ENCODE results near the gene CARNS1. TPM values are rescaled to one million over a fixed set of nuclear protein-coding genes. Genes with fewer than 3 reads are reported as not detected.

CARNS1 gene
- polyA plus RNA-seq (2013, experiment 1 of 2) = 0.11 TPM
- 0.10 TPM for polyA plus RNA-seq (2013, experiment 2 of 2)

GRCh38 chr11:67415501-67416304 lies at the start of gene CARNS1:
Gene CARNS1 (plus strand): TSS chr11:67415678. CDS start chr11:67416200, 522 bp downstream.
- Histone ChIP-seq H3K14ac (ENCODE audit: low read length) (no peak within 1 kb of the TSS), H2BK12ac (ENCODE audit: low read length) (no peak within 1 kb of the TSS), H3K9ac (ENCODE audit: low read depth, low read length, poor library complexity) (peak within 1 kb of the TSS; percentile 17), H3K18ac (ENCODE audit: low read length) (peak within 1 kb of the TSS; percentile 85), H3K36me3 (replicated peaks in 1 of 2; ENCODE audit: control insufficient read depth in 2 of 2, insufficient read depth in 2 of 2, low read length in 2 of 2) (no peaks in the 10 kb centered on the region), H3K9me3 (replicated peaks in 1 of 2; ENCODE audit: control insufficient read depth in 2 of 2, insufficient read depth in 1 of 2, low read depth in 1 of 2, low read length in 2 of 2) (no peaks in the 10 kb centered on the region), H3K27ac (replicated peaks; ENCODE audit: low read length) (no peak within 1 kb of the TSS), H3K27me3 (ENCODE audit: control insufficient read depth in 3 of 3, insufficient read depth in 3 of 3, low read depth in 1 of 3, low read length in 3 of 3) (peaks cover 0 to 27% (median 2%) of the 10 kb centered on the region in 3 experiments), H3K79me1 (ENCODE audit: low read depth, low read length) (peaks cover 2% of the 10 kb centered on the region), H2BK5ac (ENCODE audit: low read length) (no peak within 1 kb of the TSS), H3K4me3 (ENCODE audit: low read length in 2 of 2) (peak within 1 kb of the TSS in 1 of 2 donors; percentile 67), H4K91ac (ENCODE audit: low read depth, low read length, poor library complexity) (no peak within 1 kb of the TSS), H4K8ac (ENCODE audit: low read depth, low read length) (no peak within 1 kb of the TSS), H2BK120ac (ENCODE audit: low read depth, low read length) (no peak within 1 kb of the TSS), H2AK5ac (ENCODE audit: low read depth, low read length) (peak within 1 kb of the TSS; percentile 66), H2AFZ (ENCODE audit: low read length) (no peak within 1 kb of the TSS), H3K4ac (ENCODE audit: low read length) (no peak within 1 kb of the TSS), H3K23ac (ENCODE audit: low read depth, low read length, poor library complexity) (peak within 1 kb of the TSS; percentile 77), H2BK15ac (ENCODE audit: low read length) (no peak within 1 kb of the TSS), H3K4me1 (ENCODE audit: control insufficient read depth in 2 of 2, insufficient read depth in 1 of 2, low read depth in 1 of 2, low read length in 2 of 2) (peaks cover 10 to 22% of the 10 kb centered on the region in 2 donors), H3K4me2 (ENCODE audit: insufficient read depth, low read length, poor library complexity, severe bottlenecking) (peak within 1 kb of the TSS; percentile 52)
- WGBS, 2 donors (ENCODE audit: extremely low coverage in 2 of 2, insufficient read length in 2 of 2, insufficient replicate concordance in 1 of 2) = no CpG with 5 or more reads among the region's 67 CpGs
- no peak for DNase-seq (ENCODE audit: low spot score)

GRCh38 chr11:67365736-67366444 lies 49.6 kb upstream of the CARNS1 start:
- no peak overlapping the region for H3K23ac ChIP-seq (ENCODE audit: low read depth, low read length, poor library complexity)
- H3K4me3 ChIP-seq (ENCODE audit: low read length in 2 of 2) = no peak overlapping the region
- no peak overlapping the region for H3K4ac ChIP-seq (ENCODE audit: low read length)
- H2AFZ ChIP-seq (ENCODE audit: low read length) = no peak overlapping the region
- no peak overlapping the region for H3K4me2 ChIP-seq (ENCODE audit: insufficient read depth, low read length, poor library complexity, severe bottlenecking)
- no CpG with 5 or more reads among the region's 14 CpGs for WGBS, 2 donors (ENCODE audit: extremely low coverage in 2 of 2, insufficient read length in 2 of 2, insufficient replicate concordance in 1 of 2)
- H3K36me3 ChIP-seq (replicated peaks in 1 of 2; ENCODE audit: control insufficient read depth in 2 of 2, insufficient read depth in 2 of 2, low read length in 2 of 2) = peaks cover 2 to 17% of the 10 kb centered on the region in 2 donors
- no peak overlapping the region for H2BK12ac ChIP-seq (ENCODE audit: low read length)
- H2BK15ac ChIP-seq (ENCODE audit: low read length) = no peak overlapping the region
- H3K4me1 ChIP-seq (ENCODE audit: control insufficient read depth in 2 of 2, insufficient read depth in 1 of 2, low read depth in 1 of 2, low read length in 2 of 2) = peaks cover 6 to 8% of the 10 kb centered on the region in 2 donors
- H3K9me3 ChIP-seq (replicated peaks in 1 of 2; ENCODE audit: control insufficient read depth in 2 of 2, insufficient read depth in 1 of 2, low read depth in 1 of 2, low read length in 2 of 2) = no peaks in the 10 kb centered on the region
- no peak overlapping the region for H3K27ac ChIP-seq (replicated peaks; ENCODE audit: low read length)
- no peak overlapping the region for H4K8ac ChIP-seq (ENCODE audit: low read depth, low read length)
- H2AK5ac ChIP-seq (ENCODE audit: low read depth, low read length) = no peak overlapping the region
- no peak overlapping the region for H3K14ac ChIP-seq (ENCODE audit: low read length)
- no peak overlapping the region for H2BK120ac ChIP-seq (ENCODE audit: low read depth, low read length)
- no peak overlapping the region for H4K91ac ChIP-seq (ENCODE audit: low read depth, low read length, poor library complexity)
- peaks cover 0 to 3% (median 0%) of the 10 kb centered on the region in 3 experiments for H3K27me3 ChIP-seq (ENCODE audit: control insufficient read depth in 3 of 3, insufficient read depth in 3 of 3, low read depth in 1 of 3, low read length in 3 of 3)
- no peak overlapping the region for H3K18ac ChIP-seq (ENCODE audit: low read length)
- H3K79me1 ChIP-seq (ENCODE audit: low read depth, low read length) = peaks cover 2% of the 10 kb centered on the region
- DNase-seq (ENCODE audit: low spot score) = no peak
- no peak overlapping the region for H3K9ac ChIP-seq (ENCODE audit: low read depth, low read length, poor library complexity)
- H2BK5ac ChIP-seq (ENCODE audit: low read length) = no peak overlapping the region

GRCh38 chr11:67366546-67366945 lies 48.9 kb upstream of the CARNS1 start:
- H3K27me3 ChIP-seq (ENCODE audit: control insufficient read depth in 3 of 3, insufficient read depth in 3 of 3, low read depth in 1 of 3, low read length in 3 of 3) = peaks cover 0 to 3% (median 0%) of the 10 kb centered on the region in 3 experiments
- no peaks in the 10 kb centered on the region for H3K9me3 ChIP-seq (replicated peaks in 1 of 2; ENCODE audit: control insufficient read depth in 2 of 2, insufficient read depth in 1 of 2, low read depth in 1 of 2, low read length in 2 of 2)
- H2AK5ac ChIP-seq (ENCODE audit: low read depth, low read length) = no peak overlapping the region
- no peak overlapping the region for H2AFZ ChIP-seq (ENCODE audit: low read length)
- no peak overlapping the region for H3K14ac ChIP-seq (ENCODE audit: low read length)
- no peak for DNase-seq (ENCODE audit: low spot score)
- H4K91ac ChIP-seq (ENCODE audit: low read depth, low read length, poor library complexity) = no peak overlapping the region
- H2BK12ac ChIP-seq (ENCODE audit: low read length) = no peak overlapping the region
- no peak overlapping the region for H3K4me2 ChIP-seq (ENCODE audit: insufficient read depth, low read length, poor library complexity, severe bottlenecking)
- H3K4me3 ChIP-seq (ENCODE audit: low read length in 2 of 2) = no peak overlapping the region
- no peak overlapping the region for H3K23ac ChIP-seq (ENCODE audit: low read depth, low read length, poor library complexity)
- H3K4me1 ChIP-seq (ENCODE audit: control insufficient read depth in 2 of 2, insufficient read depth in 1 of 2, low read depth in 1 of 2, low read length in 2 of 2) = peaks cover 12 to 15% of the 10 kb centered on the region in 2 donors
- peaks cover 3% of the 10 kb centered on the region for H3K79me1 ChIP-seq (ENCODE audit: low read depth, low read length)
- H2BK120ac ChIP-seq (ENCODE audit: low read depth, low read length) = no peak overlapping the region
- H4K8ac ChIP-seq (ENCODE audit: low read depth, low read length) = no peak overlapping the region
- no peak overlapping the region for H3K18ac ChIP-seq (ENCODE audit: low read length)
- no peak overlapping the region for H3K27ac ChIP-seq (replicated peaks; ENCODE audit: low read length)
- H3K4ac ChIP-seq (ENCODE audit: low read length) = no peak overlapping the region
- no peak overlapping the region for H2BK15ac ChIP-seq (ENCODE audit: low read length)
- no peak overlapping the region for H2BK5ac ChIP-seq (ENCODE audit: low read length)
- peaks cover 2 to 17% of the 10 kb centered on the region in 2 donors for H3K36me3 ChIP-seq (replicated peaks in 1 of 2; ENCODE audit: control insufficient read depth in 2 of 2, insufficient read depth in 2 of 2, low read length in 2 of 2)
- no CpG with 5 or more reads among the region's 8 CpGs for WGBS, 2 donors (ENCODE audit: extremely low coverage in 2 of 2, insufficient read length in 2 of 2, insufficient replicate concordance in 1 of 2)
- H3K9ac ChIP-seq (ENCODE audit: low read depth, low read length, poor library complexity) = no peak overlapping the region

All from neuronal stem cell (in vitro differentiated cells).